ENCODE data around the gene OLFM2.

- no peak for TF ChIP-seq POLR2A (IDR thresholded peaks at IDR 0.05; ENCODE audit: borderline replicate concordance, extremely low read depth, insufficient read depth, insufficient read length)
- no peak for TF ChIP-seq CTCF (IDR thresholded peaks at IDR 0.05 in 2 of 3, conservative IDR thresholded peaks at IDR 0.05 in 1 of 3; ENCODE audit: borderline replicate concordance in 1 of 3, insufficient read depth in 1 of 3, low read depth in 2 of 3, low read length in 2 of 3)
Measured at GRCh38 chr19:9966024-9966423, 29.7 kb upstream of the OLFM2 start.
